Muscle layer of colon (tissue), 2 donors: ENCODE data around the gene ABCA8.
A peak's percentile ranks its signal among the peaks of the same experiment; 100 is the strongest.
"Not testable (repeated sequence)": the region's sequence is repeated elsewhere in the genome, so short reads cannot be mapped to it uniquely, and the experiment has no call there.

Source experiments
- H3K27ac ChIP-seq: one replicate; pipeline ENCODE4 v1.7.0; 2013; ENCODE audit warnings: low read depth, mild to moderate bottlenecking, low read length, moderate library complexity
- H3K27me3 ChIP-seq, 2 donors: one replicate each; pipeline ENCODE4 v1.7.0; 2013; ENCODE audit warnings: low read length in 2 of 2, mild to moderate bottlenecking in 2 of 2; ENCODE audit not compliant: insufficient read depth in 2 of 2, control insufficient read depth in 1 of 2
- H3K36me3 ChIP-seq: one replicate; pipeline ENCODE4 v1.7.0; 2013; ENCODE audit warnings: mild to moderate bottlenecking, low read length; ENCODE audit not compliant: insufficient read depth
- H3K4me1 ChIP-seq: one replicate; pipeline ENCODE4 v1.7.0; 2013; ENCODE audit warnings: mild to moderate bottlenecking, low read length; ENCODE audit not compliant: insufficient read depth
- H3K4me3 ChIP-seq, 2 donors: one replicate each; pipeline ENCODE4 v1.7.0; 2013; ENCODE audit warnings: low read length in 2 of 2, low read depth in 1 of 2, mild to moderate bottlenecking in 1 of 2, moderate library complexity in 1 of 2
- H3K9ac ChIP-seq: one replicate; pipeline ENCODE4 v1.7.0; 2013; ENCODE audit warnings: low read length
- H3K9me3 ChIP-seq: one replicate; pipeline ENCODE4 v1.7.0; 2013; ENCODE audit warnings: mild to moderate bottlenecking, low read length
- donor health status: abdominal sarcoma.
- donor health status: Adenocarcinoma of cecum.

Gene ABCA8

DNA sequence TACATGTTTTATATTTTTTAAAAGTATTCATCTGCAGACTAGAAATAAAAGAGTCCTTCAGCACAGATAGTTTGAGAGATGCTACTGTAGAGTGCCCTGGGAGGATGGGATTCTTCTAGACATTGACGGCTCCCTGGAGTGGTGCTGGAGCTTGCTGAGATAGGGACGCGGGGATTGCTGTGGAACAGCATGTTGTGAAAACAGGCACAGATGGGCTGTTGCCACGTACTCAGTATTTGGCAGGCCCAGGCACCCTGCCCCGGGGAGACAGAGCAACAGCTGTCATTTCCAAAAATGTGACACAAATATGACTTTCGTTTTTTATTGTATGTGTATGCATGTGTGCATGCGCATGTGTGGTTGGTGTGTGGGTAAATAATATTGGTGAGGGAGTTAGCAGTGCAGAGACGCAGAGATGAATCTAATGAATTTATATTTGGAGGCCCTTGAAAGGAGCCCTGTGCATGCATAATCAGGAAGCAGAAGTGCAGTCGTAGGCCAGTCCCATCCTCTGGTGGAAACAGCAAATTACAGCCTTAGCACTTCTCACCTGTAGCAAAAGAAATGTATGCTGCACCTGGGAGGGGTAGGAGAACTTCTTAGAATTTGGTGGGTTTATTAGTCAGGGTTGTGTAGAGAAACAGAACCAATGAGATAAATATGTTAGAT lies 6.2 kb upstream of the ABCA8 start:
- no peaks in the 10 kb centered on the region for H3K27me3 ChIP-seq
- no peak overlapping the region for H3K9ac ChIP-seq
- H3K36me3 ChIP-seq, result no peaks in the 10 kb centered on the region
- H3K27ac ChIP-seq, result no peak overlapping the region
- no peaks in the 10 kb centered on the region for H3K9me3 ChIP-seq
- H3K4me3 ChIP-seq, result no peak overlapping the region
- H3K4me1 ChIP-seq, result no peaks in the 10 kb centered on the region

DNA sequence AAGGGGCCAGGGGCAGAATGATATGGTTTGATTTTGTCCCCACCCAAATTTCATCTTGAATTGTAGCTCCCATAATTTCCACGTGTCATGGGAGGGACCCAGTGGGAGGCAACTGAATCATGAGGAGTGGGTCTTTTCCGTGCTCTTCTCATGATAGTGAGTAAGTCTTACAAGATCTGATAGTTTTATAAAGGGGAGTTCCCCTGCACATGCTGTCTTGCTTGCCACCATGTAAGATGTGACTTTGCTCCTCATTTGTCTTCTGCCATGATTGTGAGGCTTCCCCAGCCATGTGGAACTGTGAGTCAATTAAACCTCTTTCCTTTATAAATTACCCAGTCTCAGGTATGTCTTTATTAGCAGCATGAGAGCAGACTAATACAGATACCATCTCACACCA lies 3.9 kb upstream of the ABCA8 start:
- H3K4me3 ChIP-seq, H3K36me3 ChIP-seq, H3K4me1 ChIP-seq, H3K9ac ChIP-seq, H3K27ac ChIP-seq, H3K9me3 ChIP-seq, H3K27me3 ChIP-seq: not testable (repeated sequence)

DNA sequence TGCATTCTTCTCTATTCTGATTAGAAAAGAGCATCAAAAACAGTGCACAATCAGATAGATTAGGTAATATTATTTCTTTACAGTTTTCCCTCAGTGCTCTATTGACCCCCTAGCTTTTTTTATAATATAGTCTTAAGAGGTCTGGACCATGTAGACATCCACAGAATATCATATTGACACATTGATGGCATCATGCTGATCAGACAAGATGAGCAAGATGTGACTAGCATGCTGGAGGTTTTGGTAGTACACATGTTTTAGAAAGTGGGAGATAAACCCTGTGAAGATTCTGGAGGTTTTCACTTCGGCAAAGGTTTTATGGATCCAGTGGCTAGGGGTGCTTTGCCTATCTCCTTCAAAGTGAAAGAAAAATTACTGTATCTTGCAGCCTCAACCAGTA lies 2.8 kb upstream of the ABCA8 start:
- Histone ChIP-seq H3K9me3 (no peaks in the 10 kb centered on the region), H3K36me3 (no peaks in the 10 kb centered on the region), H3K4me3 (no peak overlapping the region), H3K4me1 (no peaks in the 10 kb centered on the region), H3K9ac (no peak overlapping the region), H3K27ac (no peak overlapping the region), H3K27me3 (no peaks in the 10 kb centered on the region)

DNA sequence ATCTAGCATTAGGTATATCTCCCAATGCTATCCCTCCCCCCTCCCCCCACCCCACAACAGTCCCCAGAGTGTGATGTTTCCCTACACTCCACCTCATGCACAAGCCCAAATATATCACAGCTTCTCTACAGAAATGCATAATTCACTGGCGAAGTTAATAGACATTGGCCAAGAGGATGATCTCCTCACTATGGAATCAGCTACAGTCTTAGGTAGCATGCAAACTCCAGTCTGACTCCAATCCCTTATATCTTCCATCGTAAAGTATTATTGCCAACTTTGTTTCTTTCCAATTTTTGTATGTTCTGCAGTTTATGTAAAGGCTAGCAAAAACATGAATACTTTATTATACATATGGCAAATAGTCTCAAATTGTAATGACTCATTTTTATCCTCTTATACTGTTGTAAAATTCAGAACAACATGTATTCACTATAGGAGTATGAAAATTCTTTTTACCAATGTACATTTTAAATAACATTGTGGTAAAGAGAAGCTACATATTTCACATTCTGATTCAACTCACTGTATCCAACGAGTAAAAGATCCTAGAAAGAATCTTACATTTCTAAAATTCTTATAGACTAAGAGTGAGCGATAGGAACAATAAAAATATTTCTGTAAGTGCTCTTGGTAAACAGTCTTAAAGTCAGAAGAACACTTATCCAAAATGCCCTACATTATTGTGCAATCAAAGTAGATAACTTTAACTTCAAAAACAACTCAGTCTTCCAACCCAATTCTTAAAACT lies 871 bp downstream of the ABCA8 start:
- Histone ChIP-seq H3K27me3 (no peaks in the 10 kb centered on the region), H3K9ac (no peak overlapping the region), H3K4me3 (peak overlapping the region in 1 of 2 donors; percentile 18), H3K36me3 (no peaks in the 10 kb centered on the region), H3K4me1 (no peaks in the 10 kb centered on the region), H3K9me3 (no peaks in the 10 kb centered on the region), H3K27ac (no peak overlapping the region)

DNA sequence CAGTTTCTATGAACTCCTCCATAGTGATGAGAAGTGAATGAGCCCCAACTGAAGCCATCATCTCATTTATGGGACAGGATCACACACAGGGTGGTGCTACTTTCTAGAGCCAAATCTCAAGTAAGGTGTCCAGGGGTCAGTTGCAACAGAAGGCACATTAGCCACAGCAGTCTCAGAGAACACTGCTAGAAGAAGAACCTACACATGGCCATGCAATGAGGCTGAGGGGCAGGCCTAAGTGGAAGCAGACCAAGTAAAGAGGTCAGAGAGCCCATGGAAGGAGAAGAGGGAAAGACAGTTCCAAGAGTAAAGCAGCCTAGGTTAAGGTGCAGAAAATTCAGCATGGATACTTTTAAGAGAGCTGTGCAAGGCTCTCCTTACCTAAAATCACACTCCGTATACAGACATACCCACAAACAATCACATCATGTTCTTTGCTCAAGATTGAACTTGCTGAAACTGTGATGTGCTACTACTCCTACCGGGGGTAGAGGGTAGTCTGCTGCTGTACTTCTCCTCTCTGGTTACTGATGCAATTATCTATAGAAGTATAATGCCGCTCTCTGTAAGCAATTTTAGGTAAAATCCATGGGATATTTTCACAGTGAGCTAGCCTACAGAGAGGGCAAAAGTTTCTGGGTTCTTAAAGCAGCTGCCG lies 1.7 kb downstream of the ABCA8 start:
- no peaks in the 10 kb centered on the region for H3K27me3 ChIP-seq
- H3K27ac ChIP-seq, result no peak overlapping the region
- H3K9ac ChIP-seq, result no peak overlapping the region
- no peaks in the 10 kb centered on the region for H3K4me1 ChIP-seq
- H3K36me3 ChIP-seq, result no peaks in the 10 kb centered on the region
- peak overlapping the region in 1 of 2 donors; percentile 31 for H3K4me3 ChIP-seq
- H3K9me3 ChIP-seq, result no peaks in the 10 kb centered on the region

DNA sequence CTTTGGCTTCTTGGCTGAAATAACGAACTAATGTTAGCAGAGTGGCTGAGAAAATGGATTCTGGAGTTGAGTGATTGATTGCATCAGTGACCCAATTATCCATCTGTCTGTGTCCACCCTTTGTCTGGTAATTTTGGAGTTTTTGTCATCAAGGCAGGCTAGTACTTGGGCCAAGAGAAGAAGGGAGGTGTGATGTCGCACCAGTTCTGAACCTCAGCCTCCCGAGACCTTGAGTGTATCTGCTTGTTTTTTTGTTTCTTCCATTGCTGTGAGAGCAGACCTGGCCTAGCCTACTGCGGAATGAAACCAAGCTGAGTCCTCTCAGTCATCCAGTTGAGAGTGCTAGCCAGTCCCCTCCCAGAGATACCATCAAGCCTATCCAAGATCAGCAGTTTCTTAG lies 4.5 kb downstream of the ABCA8 start:
- Histone ChIP-seq H3K9me3 (no peaks in the 10 kb centered on the region), H3K9ac (no peak overlapping the region), H3K4me3 (no peak overlapping the region), H3K27me3 (no peaks in the 10 kb centered on the region), H3K4me1 (no peaks in the 10 kb centered on the region), H3K36me3 (no peaks in the 10 kb centered on the region), H3K27ac (no peak overlapping the region)

DNA sequence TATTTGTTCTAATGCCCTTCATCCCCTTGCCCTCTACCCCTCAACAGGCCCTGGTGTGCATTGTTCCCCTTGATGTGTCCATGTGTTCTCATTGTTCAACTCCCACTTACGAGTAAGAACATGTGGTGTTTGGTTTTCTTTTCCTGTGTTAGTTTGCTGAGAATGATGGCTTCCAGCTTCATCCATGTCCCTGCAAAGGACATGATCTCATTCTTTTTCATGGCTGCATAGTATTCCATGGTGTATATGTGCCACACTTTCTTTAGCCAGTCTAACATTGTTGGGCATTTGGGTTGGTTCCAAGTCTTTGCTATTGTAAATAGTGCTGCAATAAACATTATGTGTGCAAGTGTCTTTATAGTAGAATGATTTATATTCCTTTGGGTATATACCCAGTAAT lies 7.3 kb downstream of the ABCA8 start:
- not testable (repeated sequence) for H3K27me3 ChIP-seq, H3K4me3 ChIP-seq, H3K9ac ChIP-seq, H3K36me3 ChIP-seq, H3K27ac ChIP-seq, H3K4me1 ChIP-seq, H3K9me3 ChIP-seq

DNA sequence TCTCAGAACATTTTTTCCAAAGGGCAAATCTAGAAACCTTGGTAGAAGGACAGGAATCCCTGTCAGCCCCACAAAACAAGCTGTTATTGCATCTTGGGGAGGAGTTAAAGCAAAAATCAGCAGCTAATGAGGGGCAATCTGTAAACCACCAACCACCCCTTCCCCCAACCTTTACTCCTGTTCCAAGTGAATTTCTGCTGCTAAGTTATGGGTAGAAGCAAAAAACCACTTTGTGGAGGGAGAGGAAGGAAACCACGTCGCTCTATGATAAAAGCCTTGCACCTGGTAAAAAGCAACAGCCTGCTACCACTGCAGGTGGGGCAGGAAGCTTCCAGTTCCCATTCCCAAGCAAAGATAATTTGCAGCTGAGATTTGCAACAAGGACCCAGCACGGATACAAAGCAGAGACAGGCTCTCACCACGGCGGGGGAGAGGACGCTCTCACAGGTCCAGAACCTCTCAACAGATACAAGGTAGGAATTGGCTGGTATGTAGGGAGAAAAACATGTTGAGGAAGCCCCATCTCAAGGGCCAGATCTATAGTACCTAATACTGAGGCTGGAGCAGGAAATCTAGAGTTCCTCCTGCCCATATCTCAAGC lies 10.7 kb downstream of the ABCA8 start:
- no peaks in the 10 kb centered on the region for H3K4me1 ChIP-seq
- no peak overlapping the region for H3K27ac ChIP-seq
- no peaks in the 10 kb centered on the region for H3K27me3 ChIP-seq
- H3K9ac ChIP-seq, result no peak overlapping the region
- no peak overlapping the region for H3K4me3 ChIP-seq
- no peaks in the 10 kb centered on the region for H3K9me3 ChIP-seq
- H3K36me3 ChIP-seq, result no peaks in the 10 kb centered on the region

DNA sequence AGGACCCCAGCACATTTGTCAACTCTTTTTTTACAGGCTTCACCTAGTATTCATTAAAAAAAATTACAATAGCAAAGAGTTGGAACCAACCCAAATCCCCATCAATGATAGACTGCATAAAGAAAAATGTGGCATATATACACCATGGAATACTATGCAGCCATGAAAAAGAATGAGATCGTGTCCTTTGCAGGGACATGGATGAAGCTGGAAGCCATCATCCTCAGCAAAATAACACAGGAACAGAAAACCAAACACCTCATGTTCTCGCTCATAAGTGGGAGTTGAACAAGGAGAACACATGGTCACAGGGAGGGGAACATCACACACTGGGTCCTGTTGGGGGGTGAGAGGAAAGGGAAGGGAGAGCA lies 11.4 kb downstream of the ABCA8 start:
- H3K36me3 ChIP-seq, H3K9me3 ChIP-seq, H3K9ac ChIP-seq, H3K27ac ChIP-seq, H3K4me3 ChIP-seq, H3K4me1 ChIP-seq, H3K27me3 ChIP-seq: not testable (repeated sequence)

DNA sequence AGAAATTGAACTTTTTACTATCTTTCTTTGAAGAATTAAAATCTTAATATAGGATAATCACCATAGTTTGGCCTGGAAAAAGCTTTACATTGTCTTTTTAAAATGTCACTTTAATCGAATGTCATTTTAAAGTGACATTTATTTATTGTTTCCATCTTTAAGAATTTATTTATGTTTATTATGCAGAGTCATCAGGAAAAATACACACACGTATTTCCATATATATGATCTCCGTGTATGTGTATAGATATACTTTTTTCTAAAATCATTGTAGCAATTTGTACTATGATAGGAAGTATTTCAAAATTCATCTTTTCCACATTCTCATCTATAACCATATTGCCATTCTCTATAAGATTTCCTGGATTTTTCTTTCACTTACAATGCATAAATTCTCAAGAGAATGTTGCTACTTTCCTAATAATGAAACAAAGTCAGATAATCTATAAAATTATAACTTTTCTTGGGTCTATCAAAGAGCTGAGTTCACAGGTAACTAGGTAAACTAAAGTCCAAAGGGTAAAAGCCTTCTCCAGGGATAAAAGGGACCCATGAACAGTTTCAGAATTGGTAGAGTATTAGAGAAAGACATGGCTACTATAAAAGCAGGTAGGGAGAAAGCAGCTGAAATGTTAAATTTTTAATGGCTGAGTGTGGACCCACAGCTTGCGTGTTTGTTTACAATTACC lies 11.9 kb downstream of the ABCA8 start:
- Histone ChIP-seq H3K9ac (no peak overlapping the region), H3K4me3 (no peak overlapping the region), H3K36me3 (no peaks in the 10 kb centered on the region), H3K4me1 (no peaks in the 10 kb centered on the region), H3K27me3 (no peaks in the 10 kb centered on the region), H3K9me3 (no peaks in the 10 kb centered on the region), H3K27ac (no peak overlapping the region)

DNA sequence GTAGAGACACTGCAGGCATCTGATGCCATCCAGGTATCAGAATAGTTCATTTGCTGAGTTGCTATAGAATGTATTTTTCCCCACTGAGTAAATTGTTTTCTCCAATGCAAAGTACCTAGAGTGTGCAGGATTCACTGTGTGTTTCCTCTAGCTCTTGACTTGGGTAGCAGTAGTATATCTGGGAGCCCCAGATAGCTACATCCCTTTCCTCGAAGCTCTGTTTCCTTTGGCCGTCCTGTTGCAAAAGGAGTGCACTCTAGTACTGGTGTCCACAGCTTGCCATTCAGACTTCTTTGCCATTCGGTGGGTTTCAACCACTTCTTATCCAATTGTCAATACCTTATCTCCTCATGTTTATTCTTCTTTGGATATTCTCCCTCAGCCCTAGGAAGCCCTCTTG lies 12.8 kb downstream of the ABCA8 start:
- Histone ChIP-seq H3K36me3 (no peaks in the 10 kb centered on the region), H3K4me3 (no peak overlapping the region), H3K4me1 (no peaks in the 10 kb centered on the region), H3K27ac (no peak overlapping the region), H3K9me3 (no peaks in the 10 kb centered on the region), H3K9ac (no peak overlapping the region), H3K27me3 (no peaks in the 10 kb centered on the region)
